Measurements from ENCODE around the gene USP47.

- TF ChIP-seq CTCF (IDR thresholded peaks at IDR 0.05; ENCODE audit: low read depth, low read length, poor library complexity, severe bottlenecking), result no peak
- no peak for TF ChIP-seq EZH2phosphoT487 (IDR thresholded peaks at IDR 0.05; ENCODE audit: borderline replicate concordance, low read length)
Observed at GRCh38 chr11:11865449-11865848, 23.7 kb downstream of the USP47 start.

Measured in DOHH2 (cell line).